Measurements from ENCODE around the gene PPP6R2. TPM values are rescaled to one million over a fixed set of nuclear protein-coding genes. Genes with fewer than 3 reads are reported as not detected.
"Not testable (repeated sequence)": the region's sequence is repeated elsewhere in the genome, so short reads cannot be mapped to it uniquely, and the experiment has no call there.

The PPP6R2 gene
- polyA plus RNA-seq, 3 donors from 2014 or later: 13.5 to 43.5 (median 19.6) TPM

DNA sequence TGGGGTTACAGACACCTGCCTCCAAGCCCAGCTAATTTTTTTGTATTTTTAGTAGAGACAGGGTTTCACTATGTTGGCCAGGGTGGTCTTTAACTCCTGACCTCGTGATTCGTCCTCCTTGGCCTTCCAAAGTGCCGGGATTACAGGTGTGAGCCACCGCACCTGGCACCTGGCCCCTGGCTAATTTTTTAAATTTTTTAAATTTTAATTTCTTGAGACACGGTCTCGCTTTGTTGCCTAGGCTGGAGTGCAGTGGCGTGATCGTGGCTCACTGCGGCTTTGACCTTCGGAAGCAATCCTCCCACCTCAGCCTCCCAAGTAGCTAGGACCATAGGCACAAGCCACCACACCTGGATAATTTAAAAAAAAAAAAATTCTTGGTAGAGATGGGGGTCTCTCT, 14.6 kb downstream of the PPP6R2 start:
- Mint-ChIP-seq H3K4me1 (peaks cover 37 to 61% of the 10 kb centered on the region in 2 donors), H3K9me3 (peaks cover 0 to 2% (median 0%) of the 10 kb centered on the region in 6 donors)

DNA sequence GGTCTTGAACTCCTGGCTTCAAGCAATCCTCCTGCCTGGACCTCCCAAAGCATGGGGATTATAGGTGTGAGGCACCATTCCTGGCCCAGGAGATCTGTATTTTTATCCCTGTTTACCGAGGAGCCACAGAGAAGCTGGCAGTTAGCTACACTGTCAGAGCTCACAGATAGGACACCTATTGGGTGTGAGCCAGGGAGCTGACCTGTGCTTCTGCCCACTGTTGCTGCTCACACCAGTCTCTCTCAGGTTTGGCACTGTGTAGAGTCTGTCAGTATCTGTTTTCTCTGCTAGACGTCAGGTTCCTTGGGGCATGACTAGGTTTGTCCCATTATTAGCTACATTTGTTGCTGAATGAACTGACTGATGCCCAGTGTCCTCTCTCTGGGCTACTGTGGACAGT, 17.5 kb downstream of the PPP6R2 start:
- H3K4me1 Mint-ChIP-seq: peaks cover 43 to 72% of the 10 kb centered on the region in 2 donors
- H3K36me3 Mint-ChIP-seq: peaks cover 10 to 11% (median 10%) of the 10 kb centered on the region in 3 donors
- no peak overlapping the region for H3K4me3 Mint-ChIP-seq
- DNase-seq: no peak
- peak overlapping the region in 5 of 6 donors; percentile 8 to 83 (median 76) for H3K27ac Mint-ChIP-seq
- peaks cover 0 to 2% (median 0%) of the 10 kb centered on the region in 6 donors for H3K9me3 Mint-ChIP-seq
- H3K27me3 Mint-ChIP-seq (ENCODE audit: low read depth in 3 of 3): peaks cover 0 to 1% (median 0%) of the 10 kb centered on the region in 3 donors

More for the DNA sequence above, 14.6 kb downstream of the PPP6R2 start:
- peaks cover 10 to 14% (median 11%) of the 10 kb centered on the region in 3 donors for H3K36me3 Mint-ChIP-seq
- H3K4me3 Mint-ChIP-seq: no peak overlapping the region
- H3K27me3 Mint-ChIP-seq (ENCODE audit: low read depth in 3 of 3): peaks cover 0 to 1% (median 0%) of the 10 kb centered on the region in 3 donors
- DNase-seq: no peak
- peak overlapping the region in 1 of 6 donors; percentile 76 for H3K27ac Mint-ChIP-seq

DNA sequence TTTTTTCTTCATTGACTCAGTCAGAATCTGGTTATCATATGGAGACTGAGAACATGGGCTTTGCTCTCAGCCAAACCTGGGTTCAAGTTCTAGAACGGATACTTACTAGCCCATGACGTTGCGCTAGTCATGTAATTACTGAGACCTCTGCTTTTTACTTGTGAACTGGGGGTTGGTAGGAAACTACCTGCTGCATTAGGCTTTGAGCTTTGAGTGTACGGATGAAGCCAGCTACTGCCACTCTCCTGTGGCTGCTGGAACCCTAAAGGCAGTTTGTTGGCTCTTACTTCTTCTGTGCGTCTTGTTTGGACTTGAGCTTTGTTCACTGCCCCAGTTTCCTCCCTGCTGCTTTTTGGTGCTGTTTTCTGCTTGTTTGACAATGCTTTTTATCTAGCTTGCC, 18.1 kb downstream of the PPP6R2 start:
- no peak for DNase-seq
- Mint-ChIP-seq H3K36me3 (peaks cover 10 to 15% (median 10%) of the 10 kb centered on the region in 3 donors), H3K27ac (peak overlapping the region; percentile 65 to 83 (median 74)), H3K9me3 (peaks cover 0 to 2% (median 0%) of the 10 kb centered on the region in 6 donors), H3K4me1 (peaks cover 46 to 75% of the 10 kb centered on the region in 2 donors), H3K27me3 (ENCODE audit: low read depth in 3 of 3) (peaks cover 0 to 1% (median 0%) of the 10 kb centered on the region in 3 donors), H3K4me3 (peak overlapping the region in 2 of 5 donors; percentile 18 to 50)

DNA sequence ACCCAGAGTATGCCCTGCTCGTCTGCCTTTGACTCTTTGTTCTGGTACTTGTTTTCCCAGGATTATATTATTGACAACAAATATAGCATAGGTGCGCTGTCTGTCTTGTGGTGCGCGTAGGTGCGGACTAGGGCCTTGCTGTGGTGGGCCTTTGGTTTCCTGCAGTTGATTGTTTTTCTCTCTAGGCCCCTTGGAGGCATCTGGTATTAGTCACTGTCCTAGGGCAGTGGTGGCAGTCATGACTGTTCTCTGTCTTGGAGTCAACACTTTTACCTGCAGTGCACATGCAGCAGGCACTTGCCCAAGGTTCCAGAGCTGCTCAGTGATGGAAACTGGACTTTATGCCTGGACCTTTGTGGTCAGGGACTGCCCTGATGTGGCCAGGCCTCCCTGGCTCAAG, 18.6 kb downstream of the PPP6R2 start:
- Mint-ChIP-seq H3K27me3 (ENCODE audit: low read depth in 3 of 3) (peaks cover 0 to 1% (median 0%) of the 10 kb centered on the region in 3 donors), H3K4me1 (peaks cover 47 to 74% of the 10 kb centered on the region in 2 donors), H3K27ac (peak overlapping the region; percentile 65 to 83 (median 74)), H3K9me3 (peaks cover 0 to 2% (median 0%) of the 10 kb centered on the region in 6 donors), H3K36me3 (peaks cover 10 to 15% (median 10%) of the 10 kb centered on the region in 3 donors), H3K4me3 (peak overlapping the region in 3 of 5 donors; percentile 10 to 50 (median 18))
- DNase-seq: no peak

DNA sequence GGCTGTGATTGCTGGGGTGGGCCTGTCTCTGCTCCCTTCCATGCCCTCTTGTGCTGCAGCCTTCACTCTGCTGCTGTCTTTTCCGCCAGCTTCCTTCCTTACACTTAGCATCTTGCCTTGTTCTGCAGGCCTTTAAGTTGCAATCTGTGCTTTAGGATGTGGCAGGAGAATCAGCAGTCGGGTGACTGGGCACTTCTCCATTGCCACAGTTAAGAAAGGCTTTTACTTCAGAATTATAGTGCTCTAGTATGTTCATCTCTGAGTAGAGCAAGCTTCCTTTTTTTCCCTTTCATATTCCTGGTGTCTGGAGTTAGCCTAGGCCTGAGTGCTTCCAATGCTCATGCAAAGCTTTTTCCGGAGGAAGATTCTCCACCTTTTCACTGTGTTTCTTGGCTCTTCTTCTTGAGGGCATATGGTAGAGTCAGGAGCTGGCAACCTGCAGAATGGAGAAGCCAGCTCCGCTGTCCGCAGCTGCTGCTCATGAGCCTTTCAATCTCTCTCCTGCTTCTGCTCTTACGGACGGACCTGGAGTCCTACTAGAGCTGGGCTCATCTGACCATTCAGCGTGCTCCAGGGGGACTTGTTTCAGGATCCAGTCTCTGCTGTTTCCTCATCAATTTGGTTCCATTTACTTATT, 20.2 kb downstream of the PPP6R2 start:
- peak overlapping the region in 5 of 6 donors; percentile 41 to 72 (median 59) for H3K27ac Mint-ChIP-seq
- peak overlapping the region in 1 of 5 donors; percentile 36 for H3K4me3 Mint-ChIP-seq
- no peak for DNase-seq
- H3K4me1 Mint-ChIP-seq: peaks cover 54 to 78% of the 10 kb centered on the region in 2 donors
- peaks cover 0 to 2% (median 0%) of the 10 kb centered on the region in 3 donors for H3K27me3 Mint-ChIP-seq (ENCODE audit: low read depth in 3 of 3)
- peaks cover 10 to 16% (median 15%) of the 10 kb centered on the region in 3 donors for H3K36me3 Mint-ChIP-seq
- H3K9me3 Mint-ChIP-seq: peaks cover 0 to 2% (median 0%) of the 10 kb centered on the region in 6 donors

DNA sequence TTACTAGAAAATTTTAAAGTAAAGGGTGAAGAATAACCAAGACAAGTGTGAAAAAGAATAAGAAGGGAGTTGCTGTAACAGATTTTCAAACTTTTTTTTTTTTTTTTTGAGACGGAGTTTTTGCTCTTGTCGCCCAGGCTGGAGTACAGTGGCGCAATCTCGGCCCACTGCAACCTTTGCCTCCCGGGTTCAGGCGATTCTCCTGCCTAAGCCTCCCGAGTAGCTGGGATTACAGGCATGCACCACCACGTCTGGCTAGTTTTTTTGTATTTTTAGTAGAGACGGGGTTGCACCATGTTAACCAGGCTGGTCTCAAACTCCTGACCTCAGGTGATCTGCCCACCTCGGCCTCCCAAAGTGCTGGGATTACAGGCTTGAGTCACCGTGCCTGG, 20.7 kb downstream of the PPP6R2 start:
- H3K9me3 Mint-ChIP-seq; H3K27me3 Mint-ChIP-seq (ENCODE audit: low read depth in 3 of 3); H3K4me3 Mint-ChIP-seq; H3K27ac Mint-ChIP-seq; DNase-seq: not testable (repeated sequence)
- Mint-ChIP-seq H3K4me1 (peaks cover 53 to 78% of the 10 kb centered on the region in 2 donors), H3K36me3 (peaks cover 10 to 19% (median 15%) of the 10 kb centered on the region in 3 donors)

DNA sequence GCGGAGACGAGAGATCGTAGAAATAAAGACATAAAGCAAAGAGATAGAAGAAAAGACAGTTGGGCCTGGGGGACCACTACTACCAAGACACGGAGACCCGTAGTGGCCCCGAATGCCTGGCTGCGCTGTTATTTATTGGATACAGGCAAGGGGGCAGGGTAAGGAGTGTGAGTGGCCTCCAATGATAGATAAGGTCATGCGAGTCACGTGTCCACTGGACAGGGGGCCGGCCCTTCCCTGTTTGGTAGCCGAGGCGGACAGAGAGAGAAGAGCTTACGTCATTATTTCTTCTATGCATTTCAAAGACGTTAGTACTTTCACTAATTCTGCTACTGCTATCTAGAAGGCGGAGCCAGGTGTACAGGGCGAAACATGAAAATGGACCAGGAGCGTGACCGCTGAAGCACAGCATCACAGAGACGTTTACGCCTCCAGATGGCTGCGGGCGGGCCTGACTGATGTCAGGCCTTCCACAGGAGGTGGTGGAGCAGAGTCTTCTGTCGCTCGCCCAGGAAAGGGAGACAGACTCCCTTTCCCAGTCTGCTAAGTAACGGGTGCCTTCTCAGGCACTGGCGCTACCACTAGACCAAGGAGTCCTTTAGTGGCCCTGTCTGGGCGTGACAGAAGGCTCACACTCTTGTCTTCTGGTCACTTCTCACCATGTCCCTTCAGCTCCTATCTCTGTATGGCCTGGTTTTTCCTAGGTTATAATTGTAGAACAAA, 24.8 kb downstream of the PPP6R2 start:
- H3K36me3 Mint-ChIP-seq: peaks cover 3 to 13% (median 4%) of the 10 kb centered on the region in 3 donors
- no peak overlapping the region for H3K4me3 Mint-ChIP-seq
- H3K27ac Mint-ChIP-seq: peak overlapping the region in 4 of 6 donors; percentile 21 to 62 (median 32)
- no peaks in the 10 kb centered on the region for H3K9me3 Mint-ChIP-seq
- DNase-seq: no peak
- peaks cover 0 to 2% (median 2%) of the 10 kb centered on the region in 3 donors for H3K27me3 Mint-ChIP-seq (ENCODE audit: low read depth in 3 of 3)
- H3K4me1 Mint-ChIP-seq: peaks cover 35 to 52% of the 10 kb centered on the region in 2 donors

DNA sequence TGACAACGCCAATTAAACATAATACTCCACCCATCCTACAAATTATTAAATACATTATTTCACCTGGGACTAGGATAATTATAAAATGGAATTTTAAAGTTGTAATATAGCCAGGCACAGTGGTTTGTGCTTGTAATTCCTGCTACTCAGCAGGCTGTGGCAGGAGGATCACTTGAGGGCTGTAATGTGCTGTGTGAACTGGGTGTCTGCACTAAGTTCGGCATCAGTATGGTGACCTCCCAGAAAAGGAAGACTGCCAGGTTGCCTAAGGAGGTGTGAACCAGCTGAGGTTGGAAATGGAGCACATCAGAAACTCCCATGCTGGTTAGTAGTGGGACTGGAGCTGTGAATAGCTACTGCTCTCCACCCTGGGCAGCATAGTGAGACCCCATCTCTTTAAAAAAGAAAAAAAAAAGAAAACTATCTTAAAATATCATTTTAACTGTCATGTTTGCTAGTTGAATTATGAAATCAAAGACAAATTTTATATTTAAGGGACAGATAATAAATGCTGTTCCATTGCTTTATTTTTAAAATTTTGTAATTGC, 28.0 kb downstream of the PPP6R2 start:
- H3K27me3 Mint-ChIP-seq (ENCODE audit: low read depth in 3 of 3): peaks cover 0 to 3% (median 2%) of the 10 kb centered on the region in 3 donors
- H3K4me3 Mint-ChIP-seq: no peak overlapping the region
- peaks cover 6 to 22% (median 7%) of the 10 kb centered on the region in 3 donors for H3K36me3 Mint-ChIP-seq
- peaks cover 26 to 34% of the 10 kb centered on the region in 2 donors for H3K4me1 Mint-ChIP-seq
- H3K9me3 Mint-ChIP-seq: no peaks in the 10 kb centered on the region
- DNase-seq: no peak
- H3K27ac Mint-ChIP-seq: no peak overlapping the region

DNA sequence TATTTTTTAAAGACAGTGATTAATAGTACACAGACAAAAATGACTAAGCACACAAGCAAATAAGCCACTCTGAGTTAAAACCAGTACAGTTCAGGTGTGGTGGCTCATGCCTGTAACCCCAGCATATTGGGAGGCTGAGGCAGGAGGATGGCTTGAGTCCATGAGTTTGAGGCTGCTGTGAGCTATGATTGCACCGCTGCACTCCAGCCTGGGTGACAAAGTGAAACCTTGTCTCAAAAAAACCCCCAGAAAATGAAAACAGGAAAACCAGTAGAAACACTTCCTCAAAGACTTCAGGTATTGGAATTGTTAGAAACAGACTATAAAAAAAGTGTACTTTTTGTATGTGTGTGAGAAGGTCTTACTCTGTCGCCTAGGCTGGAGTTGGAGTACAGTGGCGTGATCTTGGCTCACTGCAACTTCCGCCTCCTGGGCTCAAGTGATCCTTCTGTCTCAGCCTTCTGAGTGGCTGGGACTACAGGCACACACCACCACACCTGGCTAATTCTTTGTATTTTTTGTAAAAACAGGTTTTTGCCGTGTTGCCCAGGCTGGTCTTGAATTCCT, 33.0 kb downstream of the PPP6R2 start:
- no peaks in the 10 kb centered on the region for H3K9me3 Mint-ChIP-seq
- peaks cover 14 to 23% of the 10 kb centered on the region in 2 donors for H3K4me1 Mint-ChIP-seq
- no peak overlapping the region for H3K4me3 Mint-ChIP-seq
- H3K36me3 Mint-ChIP-seq: peaks cover 6 to 21% (median 18%) of the 10 kb centered on the region in 3 donors
- H3K27me3 Mint-ChIP-seq (ENCODE audit: low read depth in 3 of 3): peaks cover 0 to 10% (median 2%) of the 10 kb centered on the region in 3 donors
- peak overlapping the region in 3 of 6 donors; percentile 39 to 79 (median 53) for H3K27ac Mint-ChIP-seq
- DNase-seq: no peak

DNA sequence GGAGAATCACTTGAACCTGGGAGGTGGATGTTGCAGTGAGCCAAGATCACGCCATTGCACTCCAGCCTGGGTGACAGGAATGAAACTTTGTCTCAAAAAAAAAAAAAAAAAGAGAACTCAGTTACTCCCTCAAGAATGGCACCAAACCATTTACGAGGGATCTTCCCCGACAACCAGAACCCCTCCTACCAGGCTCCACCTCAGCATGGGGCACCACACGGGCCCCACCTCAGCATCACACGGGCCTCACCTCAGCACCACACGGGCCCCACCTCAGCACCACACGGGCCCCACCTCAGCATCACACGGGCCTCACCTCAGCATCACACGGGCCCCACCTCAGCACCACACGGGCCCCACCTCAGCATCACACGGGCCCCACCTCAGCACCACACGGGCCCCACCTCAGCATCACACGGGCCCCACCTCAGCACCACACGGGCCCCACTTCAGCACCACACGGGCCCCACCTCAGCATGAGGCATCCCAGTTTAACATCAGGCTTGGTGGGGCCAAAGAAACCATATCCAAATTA, 38.0 kb downstream of the PPP6R2 start:
- Mint-ChIP-seq H3K27ac (peak overlapping the region; percentile 65 to 88 (median 79)), H3K27me3 (ENCODE audit: low read depth in 3 of 3) (peaks cover 0 to 17% (median 2%) of the 10 kb centered on the region in 3 donors), H3K4me3 (peak overlapping the region in 4 of 5 donors; percentile 10 to 59 (median 26)), H3K4me1 (peaks cover 18 to 28% of the 10 kb centered on the region in 2 donors), H3K36me3 (peaks cover 0 to 12% (median 9%) of the 10 kb centered on the region in 3 donors)
- H3K9me3 Mint-ChIP-seq: not testable (repeated sequence)
- peak; percentile 40 to 70 (median 53) for DNase-seq

DNA sequence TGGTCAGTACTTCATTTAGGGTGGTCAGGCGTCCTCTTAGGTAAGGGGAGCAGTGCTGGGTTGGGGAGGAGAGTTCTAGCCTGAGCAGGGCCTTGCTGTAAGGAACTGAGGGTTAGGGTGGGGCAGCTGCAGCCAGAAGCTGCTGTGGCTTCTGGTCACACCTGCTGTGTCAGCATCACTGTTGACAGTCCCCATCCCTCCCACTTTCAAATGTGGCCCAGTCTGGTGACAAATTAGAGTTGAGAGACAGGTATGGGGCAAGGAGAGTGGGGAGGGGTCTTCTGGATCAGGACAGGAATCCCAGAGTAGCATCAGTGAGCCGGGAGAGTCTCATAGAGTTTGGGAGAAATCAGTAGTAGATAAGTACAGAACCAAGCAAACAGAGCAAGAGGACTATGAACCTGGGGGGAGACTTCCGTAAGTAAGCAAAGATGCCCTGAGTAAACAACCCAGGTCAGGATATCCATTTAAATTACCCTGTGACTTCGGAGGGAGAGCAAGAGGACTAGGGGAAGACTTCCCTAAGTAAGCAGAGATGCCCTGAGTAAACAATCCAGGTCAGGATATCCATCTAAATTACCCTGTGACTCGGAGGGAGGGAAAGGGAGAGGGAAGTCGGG, 53.7 kb downstream of the PPP6R2 start:
- H3K4me3 Mint-ChIP-seq: peak overlapping the region in 3 of 5 donors; percentile 25 to 59 (median 45)
- H3K4me1 Mint-ChIP-seq: peaks cover 44 to 48% of the 10 kb centered on the region in 2 donors
- H3K9me3 Mint-ChIP-seq: no peaks in the 10 kb centered on the region
- H3K27me3 Mint-ChIP-seq (ENCODE audit: low read depth in 3 of 3): peaks cover 0 to 5% (median 2%) of the 10 kb centered on the region in 3 donors
- H3K36me3 Mint-ChIP-seq: peaks cover 5 to 17% (median 16%) of the 10 kb centered on the region in 3 donors
- no peak for DNase-seq
- H3K27ac Mint-ChIP-seq: peak overlapping the region; percentile 75 to 94 (median 86)

DNA sequence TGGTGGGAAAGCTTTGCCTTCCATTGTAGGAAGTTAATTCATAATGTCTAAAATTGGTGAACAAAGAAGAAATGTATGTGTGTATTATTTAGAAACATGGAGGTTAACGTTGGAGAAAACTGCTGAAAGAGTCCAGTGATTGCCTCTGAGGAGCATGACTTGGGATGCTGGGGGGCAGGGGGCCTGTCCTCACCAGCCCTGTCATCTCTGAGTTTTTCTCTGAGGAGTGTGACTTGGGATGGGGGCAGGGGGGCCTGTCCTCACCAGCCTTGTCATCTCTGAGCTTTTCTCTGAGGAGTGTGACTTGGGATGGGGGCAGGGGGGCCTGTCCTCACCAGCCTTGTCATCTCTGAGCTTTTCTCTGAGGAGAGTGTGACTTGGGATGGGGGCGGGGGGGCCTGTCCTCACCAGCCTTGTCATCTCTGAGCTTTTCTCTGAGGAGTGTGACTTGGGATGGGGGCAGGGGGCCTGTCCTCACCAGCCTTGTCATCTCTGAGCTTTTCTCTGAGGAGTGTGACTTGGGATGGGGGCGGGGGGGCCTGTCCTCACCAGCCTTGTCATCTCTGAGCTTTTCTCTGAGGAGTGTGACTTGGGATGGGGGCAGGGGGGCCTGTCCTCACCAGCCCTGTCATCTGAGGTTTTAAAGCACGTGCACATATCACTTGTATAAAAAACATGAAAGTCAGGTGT, 54.4 kb downstream of the PPP6R2 start:
- H3K4me3 Mint-ChIP-seq: peak overlapping the region in 1 of 5 donors; percentile 59
- not testable (repeated sequence) for H3K27me3 Mint-ChIP-seq (ENCODE audit: low read depth in 3 of 3); H3K9me3 Mint-ChIP-seq; DNase-seq
- H3K27ac Mint-ChIP-seq: peak overlapping the region; percentile 68 to 94 (median 86)
- H3K4me1 Mint-ChIP-seq: peaks cover 46 to 53% of the 10 kb centered on the region in 2 donors
- peaks cover 5 to 15% (median 13%) of the 10 kb centered on the region in 3 donors for H3K36me3 Mint-ChIP-seq

All from immature natural killer cell (primary cell).